A673 (cell line): Measurements from ENCODE around the gene IFNG. TPM values are rescaled to one million over a fixed set of nuclear protein-coding genes. Genes with fewer than 3 reads are reported as not detected.
A peak's percentile ranks its signal among the peaks of the same experiment; 100 is the strongest.

Experiments used
- BruUV-seq: library from RNA; stranded (reverse); fragments of 400-500 nt; replicated peaks from 2 replicates; lab custom pipeline; 2021; lab: Mats Ljungman, UMichigan
- CTCF ChIA-PET: fragments of 300-600 bp; sonication (Branson Sonifier 250); formaldehyde crosslinking; loops from one replicate; lab custom pipeline; 2022; ENCODE audit warnings: antibody characterized with exemption; lab: Charles Lee
- POLR2A ChIA-PET: fragments of 300-600 bp; sonication (Branson Sonifier 250); formaldehyde crosslinking; loops from one replicate; lab custom pipeline; 2022; ENCODE audit warnings: antibody characterized with exemption; ENCODE audit not compliant: low non-redundant PET; lab: Charles Lee
- DNase-seq: peaks from one replicate; pipeline ENCODE4 v3.0.0-alpha.2; 2015; ENCODE audit warnings: low spot score
- H3K27ac ChIP-seq: fragments of 200-600 bp; sonication (generic); 2 replicates; pipeline ENCODE4 v1.5.1; 2016; ENCODE audit warnings: mixed run types, low read depth, mild to moderate bottlenecking, mixed read lengths, antibody characterized with exemption, low read length; ENCODE audit not compliant: poor library complexity, severe bottlenecking
- H3K27me3 ChIP-seq: fragments of 200-600 bp; sonication (generic); replicated peaks from 2 replicates; pipeline ENCODE4 v1.6.1; 2017; ENCODE audit warnings: mixed run types, low read depth, mild to moderate bottlenecking, mixed read lengths, antibody characterized with exemption, low read length; ENCODE audit not compliant: insufficient read depth, poor library complexity
- H3K36me3 ChIP-seq: fragments of 200-600 bp; sonication (generic); 2 replicates; pipeline ENCODE4 v1.6.1; 2016; ENCODE audit warnings: mixed run types, mild to moderate bottlenecking, mixed read lengths, antibody characterized with exemption, low read length; ENCODE audit not compliant: insufficient read depth, poor library complexity, severe bottlenecking
- H3K4me1 ChIP-seq: fragments of 200-600 bp; sonication (generic); 2 replicates; pipeline ENCODE4 v1.6.1; 2017; ENCODE audit warnings: mixed run types, mild to moderate bottlenecking, mixed read lengths, antibody characterized with exemption, low read length; ENCODE audit not compliant: insufficient read depth, poor library complexity, severe bottlenecking
- H3K4me3 ChIP-seq: fragments of 200-600 bp; sonication (generic); 2 replicates; pipeline ENCODE4 v1.5.1; 2016; ENCODE audit warnings: low read depth, mixed run types, mild to moderate bottlenecking, mixed read lengths, low read length; ENCODE audit not compliant: poor library complexity, severe bottlenecking
- H3K9me3 ChIP-seq: fragments of 200-600 bp; sonication (generic); 2 replicates; pipeline ENCODE4 v1.6.1; 2016; ENCODE audit warnings: mixed run types, low read depth, mild to moderate bottlenecking, mixed read lengths, antibody characterized with exemption, low read length; ENCODE audit not compliant: poor library complexity, severe bottlenecking
- CTCF ChIP-seq: fragments of 300-800, 200-600 bp; sonication (generic); conservative IDR thresholded peaks from 2 replicates; pipeline ENCODE4 v1.5.1; 2017; ENCODE audit warnings: low read depth, mild to moderate bottlenecking, antibody characterized with exemption, low read length, moderate library complexity, mixed read lengths
- EZH2 ChIP-seq: fragments of 200-600 bp; sonication (generic); IDR thresholded peaks from 2 replicates; pipeline ENCODE4 v1.6.1; 2017; ENCODE audit warnings: borderline replicate concordance, low read depth, mild to moderate bottlenecking, mixed read lengths, antibody characterized with exemption, low read length; ENCODE audit not compliant: poor library complexity, severe bottlenecking
- intact Hi-C: fragments of 100-400 bp; cut with micrococcal nuclease; formaldehyde crosslinking; loops from one replicate; pipeline ENCODE4 v1.10.0; 2022; ENCODE audit not compliant: unreplicated experiment
- total RNA-seq: library from RNA; stranded (reverse); gene quantifications from 2 replicates; pipeline ENCODE4 v1.2.3, GENCODE V29; 2021

The IFNG gene
- total RNA-seq, 1 experiment from 2014 or later: not detected

GRCh38 chr12:68162374-68162773, 2.8 kb upstream of the IFNG start:
- H3K4me1 ChIP-seq: no peaks in the 10 kb centered on the region
- intact Hi-C loops: no loop called here
- CTCF ChIA-PET: no interaction called here
- DNase-seq: no peak
- H3K36me3 ChIP-seq: no peaks in the 10 kb centered on the region
- H3K27me3 ChIP-seq: peaks cover 8% of the 10 kb centered on the region
- POLR2A ChIA-PET: no interaction called here
- H3K9me3 ChIP-seq: no peaks in the 10 kb centered on the region
- no peak overlapping the region for H3K27ac ChIP-seq
- TF ChIP-seq CTCF (no peak), EZH2 (no peak)
- no TSS peak for BruUV-seq
- no peak overlapping the region for H3K4me3 ChIP-seq

GRCh38 chr12:68158432-68158831, 1.1 kb downstream of the IFNG start:
- no TSS peak for BruUV-seq
- Histone ChIP-seq H3K27me3 (peaks cover 3% of the 10 kb centered on the region), H3K9me3 (no peaks in the 10 kb centered on the region), H3K27ac (no peak overlapping the region), H3K36me3 (no peaks in the 10 kb centered on the region), H3K4me1 (no peaks in the 10 kb centered on the region), H3K4me3 (no peak overlapping the region)
- CTCF ChIA-PET: interaction anchor here (0.9 to 1.1 kb wide), 2 partner anchors 39 to 118 kb away, joined by 4 to 5 read pairs; no protein-coding TSS in a partner anchor
- DNase-seq: peak; percentile 44
- intact Hi-C loops: loop anchor here (5.0 kb wide), 1 partner anchor 121 kb away; no protein-coding TSS in a partner anchor
- no peak for TF ChIP-seq EZH2
- TF ChIP-seq CTCF: peak; percentile 63
- POLR2A ChIA-PET: no interaction called here

GRCh38 chr12:68157380-68157779, 2.2 kb downstream of the IFNG start:
- Histone ChIP-seq H3K4me3 (no peak overlapping the region), H3K9me3 (no peaks in the 10 kb centered on the region), H3K27me3 (peaks cover 3% of the 10 kb centered on the region), H3K36me3 (no peaks in the 10 kb centered on the region), H3K4me1 (no peaks in the 10 kb centered on the region), H3K27ac (no peak overlapping the region)
- BruUV-seq: no TSS peak
- intact Hi-C loops: loop anchor here (5.0 kb wide), 1 partner anchor 120 kb away; no protein-coding TSS in a partner anchor
- CTCF ChIA-PET: interaction anchor here (0.7 to 0.8 kb wide), 2 partner anchors 18 to 154 kb away, joined by 3 read pairs; no protein-coding TSS in a partner anchor
- TF ChIP-seq CTCF (no peak), EZH2 (no peak)
- POLR2A ChIA-PET: no interaction called here
- no peak for DNase-seq
